Measurements from ENCODE around the gene GPC6. TPM values are rescaled to one million over a fixed set of nuclear protein-coding genes. Genes with fewer than 3 reads are reported as not detected.

The GPC6 gene
- total RNA-seq, 2 experiments from 2014 or later: not detected

DNA sequence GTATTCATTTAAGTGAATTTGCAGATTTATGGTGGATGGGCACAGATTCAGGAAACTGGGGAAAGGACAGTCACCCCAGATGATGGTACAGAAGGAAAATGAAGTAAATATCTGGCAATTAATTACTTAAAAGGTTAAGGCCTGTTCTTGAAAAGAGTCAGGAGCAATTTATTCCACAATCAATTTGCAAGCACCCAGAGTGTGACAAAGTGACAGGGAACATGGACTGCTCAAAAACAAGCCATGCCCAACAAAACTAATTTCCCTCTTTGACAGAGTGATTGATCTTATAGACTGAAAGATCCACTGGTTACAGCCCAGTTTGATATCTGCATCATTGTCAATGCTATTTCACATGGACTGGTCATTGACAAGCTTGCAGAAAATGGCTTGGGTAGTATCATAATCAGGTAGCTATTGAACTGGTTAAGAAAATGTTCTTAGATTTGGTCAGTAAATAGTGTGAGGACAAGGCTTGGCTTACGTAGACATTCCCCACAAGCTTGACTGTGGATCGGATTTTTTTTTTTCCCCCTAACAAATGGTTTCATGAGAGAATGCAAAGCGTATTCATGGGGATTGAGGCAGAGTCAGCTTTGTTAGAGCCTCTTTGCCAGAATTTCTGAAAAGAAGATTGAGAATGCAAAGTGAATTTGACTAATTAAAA lies 584.6 kb downstream of the GPC6 start:
- CTCF ChIA-PET (ENCODE audit: unreplicated experiment): no interaction called here
- H3K79me2 ChIP-seq (ENCODE audit: insufficient read depth, low read depth, low read length): no peaks in the 10 kb centered on the region
- no peaks in the 10 kb centered on the region for H3K9me3 ChIP-seq (ENCODE audit: low read length)
- no peak overlapping the region for H2AFZ ChIP-seq (ENCODE audit: low read length)
- H3K4me1 ChIP-seq (ENCODE audit: insufficient read depth, low read length, poor library complexity, severe bottlenecking): no peaks in the 10 kb centered on the region
- no peaks in the 10 kb centered on the region for H4K20me1 ChIP-seq (ENCODE audit: insufficient read depth, low read length)
- TF ChIP-seq CTCF (conservative IDR thresholded peaks at IDR 0.05; ENCODE audit: low read length) (no peak), EZH2phosphoT487 (IDR thresholded peaks at IDR 0.05; ENCODE audit: borderline replicate concordance, low read depth, low read length) (no peak)
- H3K36me3 ChIP-seq (ENCODE audit: insufficient read depth, low read length): no peaks in the 10 kb centered on the region
- no peak overlapping the region for H3K4me2 ChIP-seq (ENCODE audit: low read length)
- H3K4me3 ChIP-seq (ENCODE audit: low read depth, low read length, poor library complexity, severe bottlenecking): no peak overlapping the region
- POLR2A ChIA-PET: no interaction called here
- no peak for DNase-seq (ENCODE audit: low spot score)
- no peaks in the 10 kb centered on the region for H3K9me2 ChIP-seq (ENCODE audit: insufficient read depth, low read length)
- intact Hi-C loops (cut with micrococcal nuclease; ENCODE audit: unreplicated experiment): no loop called here
- H3K27ac ChIP-seq (ENCODE audit: low read depth, low read length, poor library complexity, severe bottlenecking): no peak overlapping the region
- no TSS peak for BruUV-seq (replicated peaks)

DNA sequence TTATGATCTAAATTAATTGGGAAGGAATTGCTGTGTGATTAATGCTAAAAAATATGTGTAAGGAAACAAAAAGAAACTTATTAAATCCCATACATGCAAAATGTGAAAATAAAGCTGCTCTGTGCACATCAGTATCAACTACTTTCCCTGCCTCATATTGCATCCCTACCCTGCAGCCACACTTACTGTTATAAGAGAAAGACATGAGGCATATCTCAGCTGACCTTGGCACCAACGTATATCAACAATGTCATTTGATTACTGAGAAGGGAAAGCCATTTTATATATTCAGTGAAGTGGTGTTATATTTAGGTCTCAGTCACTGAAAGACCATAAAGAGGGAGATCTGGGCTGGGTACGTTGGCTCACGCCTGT lies 585.1 kb downstream of the GPC6 start:
- intact Hi-C loops (cut with micrococcal nuclease; ENCODE audit: unreplicated experiment): no loop called here
- Histone ChIP-seq H3K4me1 (ENCODE audit: insufficient read depth, low read length, poor library complexity, severe bottlenecking) (no peaks in the 10 kb centered on the region), H3K27ac (ENCODE audit: low read depth, low read length, poor library complexity, severe bottlenecking) (no peak overlapping the region), H3K79me2 (ENCODE audit: insufficient read depth, low read depth, low read length) (no peaks in the 10 kb centered on the region), H3K9me2 (ENCODE audit: insufficient read depth, low read length) (no peaks in the 10 kb centered on the region), H3K4me3 (ENCODE audit: low read depth, low read length, poor library complexity, severe bottlenecking) (no peak overlapping the region), H2AFZ (ENCODE audit: low read length) (no peak overlapping the region), H4K20me1 (ENCODE audit: insufficient read depth, low read length) (no peaks in the 10 kb centered on the region), H3K9me3 (ENCODE audit: low read length) (no peaks in the 10 kb centered on the region), H3K36me3 (ENCODE audit: insufficient read depth, low read length) (no peaks in the 10 kb centered on the region), H3K4me2 (ENCODE audit: low read length) (no peak overlapping the region)
- no TSS peak for BruUV-seq (replicated peaks)
- no peak for TF ChIP-seq CTCF (conservative IDR thresholded peaks at IDR 0.05; ENCODE audit: low read length)
- no peak for TF ChIP-seq EZH2phosphoT487 (IDR thresholded peaks at IDR 0.05; ENCODE audit: borderline replicate concordance, low read depth, low read length)
- ChIA-PET CTCF (ENCODE audit: unreplicated experiment) (no interaction called here), POLR2A (no interaction called here)
- DNase-seq (ENCODE audit: low spot score): no peak

DNA sequence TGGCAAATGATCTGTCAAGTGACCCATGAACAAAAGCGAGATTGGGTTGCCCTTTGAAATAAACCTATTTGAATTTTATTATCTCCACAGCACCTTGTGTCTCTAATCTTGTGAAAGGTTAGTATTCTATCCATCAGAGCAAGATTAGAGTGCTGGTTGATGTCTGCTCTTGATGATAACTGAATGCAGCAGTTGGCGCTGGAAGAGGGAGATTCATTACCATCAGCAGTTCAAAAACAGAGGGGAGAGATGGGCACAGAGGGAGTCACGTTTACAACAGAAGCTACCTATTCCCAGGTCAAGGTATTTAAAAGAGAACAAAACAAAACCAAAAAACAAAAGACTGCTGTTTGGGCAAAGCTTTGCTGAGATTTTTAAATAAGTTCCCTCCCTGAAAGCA lies 588.1 kb downstream of the GPC6 start:
- Histone ChIP-seq H3K4me3 (ENCODE audit: low read depth, low read length, poor library complexity, severe bottlenecking) (no peak overlapping the region), H3K36me3 (ENCODE audit: insufficient read depth, low read length) (no peaks in the 10 kb centered on the region), H2AFZ (ENCODE audit: low read length) (no peak overlapping the region), H3K9me2 (ENCODE audit: insufficient read depth, low read length) (no peaks in the 10 kb centered on the region), H4K20me1 (ENCODE audit: insufficient read depth, low read length) (no peaks in the 10 kb centered on the region), H3K4me1 (ENCODE audit: insufficient read depth, low read length, poor library complexity, severe bottlenecking) (no peaks in the 10 kb centered on the region), H3K79me2 (ENCODE audit: insufficient read depth, low read depth, low read length) (no peaks in the 10 kb centered on the region), H3K27ac (ENCODE audit: low read depth, low read length, poor library complexity, severe bottlenecking) (no peak overlapping the region), H3K4me2 (ENCODE audit: low read length) (no peak overlapping the region), H3K9me3 (ENCODE audit: low read length) (no peaks in the 10 kb centered on the region)
- CTCF ChIA-PET (ENCODE audit: unreplicated experiment): no interaction called here
- TF ChIP-seq CTCF (conservative IDR thresholded peaks at IDR 0.05; ENCODE audit: low read length) (no peak), EZH2phosphoT487 (IDR thresholded peaks at IDR 0.05; ENCODE audit: borderline replicate concordance, low read depth, low read length) (no peak)
- intact Hi-C loops (cut with micrococcal nuclease; ENCODE audit: unreplicated experiment): no loop called here
- no peak for DNase-seq (ENCODE audit: low spot score)
- POLR2A ChIA-PET: interaction anchor here (0.6 kb wide), 1 partner anchor 85 kb away, joined by 3 read pairs; no protein-coding TSS in a partner anchor
- no TSS peak for BruUV-seq (replicated peaks)

Measured in OCI-LY7 (cell line).